Ishikawa (cell line): ENCODE results near the gene PLA2G7.

ENCODE experiments used
- CEBPB ChIP-seq: IDR thresholded peaks from 2 replicates; pipeline ENCODE4 v1.6.1; 2012
- CREB1 ChIP-seq: IDR thresholded peaks from 2 replicates; pipeline ENCODE4 v1.6.1; 2012; ENCODE audit warnings: low read depth
- EGR1 ChIP-seq: IDR thresholded peaks from 2 replicates; pipeline ENCODE4 v1.6.1; 2012
- EP300 ChIP-seq: IDR thresholded peaks from 2 replicates; pipeline ENCODE4 v1.6.1; 2012; ENCODE audit warnings: borderline replicate concordance
- FOXM1 ChIP-seq: IDR thresholded peaks from 2 replicates; pipeline ENCODE4 v1.6.1; 2012; ENCODE audit warnings: low read depth, borderline replicate concordance
- NFIC ChIP-seq: IDR thresholded peaks from 2 replicates; pipeline ENCODE4 v1.6.1; 2012
- RAD21 ChIP-seq: IDR thresholded peaks from 2 replicates; pipeline ENCODE4 v1.6.1; 2012; ENCODE audit warnings: low read depth
- TAF1 ChIP-seq: IDR thresholded peaks from 2 replicates; pipeline ENCODE4 v1.6.1; 2012; ENCODE audit warnings: low read depth, mild to moderate bottlenecking
- TCF12 ChIP-seq: IDR thresholded peaks from 2 replicates; pipeline ENCODE4 v1.6.1; 2012; ENCODE audit warnings: low read depth
- TEAD4 ChIP-seq: IDR thresholded peaks from 2 replicates; pipeline ENCODE4 v1.6.1; 2012
- YY1 ChIP-seq: IDR thresholded peaks from 2 replicates; pipeline ENCODE4 v1.6.1; 2012; ENCODE audit warnings: low read depth
- ZBTB7A ChIP-seq: IDR thresholded peaks from 2 replicates; pipeline ENCODE4 v1.6.1; 2012; ENCODE audit warnings: low read depth
- TF ChIP-seq, protein P1 (sequence below): IDR thresholded peaks from 2 replicates; pipeline ENCODE4 v1.6.1; 2012
- TF ChIP-seq, protein P2 (sequence below): IDR thresholded peaks from 2 replicates; pipeline ENCODE4 v1.6.1; 2012; ENCODE audit warnings: low read depth, mild to moderate bottlenecking
- TF ChIP-seq, protein P3 (sequence below): IDR thresholded peaks from 2 replicates; pipeline ENCODE4 v1.6.1; 2012

PLA2G7 gene

DNA sequence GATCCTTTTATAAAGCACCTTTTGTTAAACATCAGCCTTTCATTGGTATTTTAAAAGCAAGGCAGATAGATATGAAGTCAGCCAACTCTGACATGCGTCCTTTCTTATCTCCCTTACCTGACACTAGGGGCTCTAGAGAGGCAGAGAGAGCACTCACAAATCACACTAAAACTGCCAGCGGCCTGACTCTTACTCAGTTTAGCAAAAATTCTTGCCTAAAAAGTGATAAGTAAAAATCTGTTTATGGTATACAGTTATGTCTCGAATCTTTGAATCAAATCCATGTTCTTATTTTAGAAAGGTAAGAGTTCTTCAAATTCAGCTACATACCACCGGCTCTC, 57.9 kb downstream of the PLA2G7 start:
- TF ChIP-seq, protein P1, sequence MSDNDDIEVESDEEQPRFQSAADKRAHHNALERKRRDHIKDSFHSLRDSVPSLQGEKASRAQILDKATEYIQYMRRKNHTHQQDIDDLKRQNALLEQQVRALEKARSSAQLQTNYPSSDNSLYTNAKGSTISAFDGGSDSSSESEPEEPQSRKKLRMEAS, result no peak
- peak; percentile 17; the same call in 1 of the 2 replicates for TF ChIP-seq RAD21

DNA sequence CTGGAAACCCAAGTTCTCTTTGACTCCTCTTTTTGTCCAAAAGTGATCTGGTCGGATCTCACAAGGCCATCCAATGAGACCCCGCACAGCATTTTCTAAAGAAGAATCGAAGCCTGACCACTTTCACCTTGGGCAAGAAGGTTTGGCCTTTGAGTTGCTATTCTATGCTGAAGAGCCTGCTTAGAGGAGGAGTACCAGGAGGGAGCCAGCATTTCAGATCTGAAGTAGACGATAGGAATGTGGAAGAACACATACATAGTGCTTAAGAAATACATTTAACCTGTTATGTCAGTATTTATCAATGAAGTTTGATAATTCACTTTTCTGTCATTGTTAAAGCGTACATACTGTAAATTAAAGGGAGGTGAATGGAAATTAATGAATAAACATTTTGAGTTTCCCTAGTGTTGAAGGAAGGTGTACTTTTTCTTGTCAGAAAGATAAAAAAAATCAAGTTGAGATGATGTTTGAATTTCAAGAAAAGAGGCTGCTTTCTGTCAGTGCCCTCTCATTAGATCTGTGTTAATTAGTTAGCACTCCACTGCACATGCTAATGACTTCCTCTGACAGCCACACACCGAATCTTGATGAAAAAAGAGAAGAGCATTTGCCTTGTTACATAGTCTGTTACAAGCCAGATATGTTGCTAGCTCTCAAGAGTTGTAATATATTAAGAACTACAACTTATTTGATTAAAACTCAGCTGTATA, 58.4 kb downstream of the PLA2G7 start:
- TF ChIP-seq NFIC (no peak), CREB1 (no peak), TAF1 (no peak), TEAD4 (no peak), CEBPB (no peak), ZBTB7A (no peak), YY1 (no peak), FOXM1 (no peak), EGR1 (no peak)
- TF ChIP-seq, protein P2, sequence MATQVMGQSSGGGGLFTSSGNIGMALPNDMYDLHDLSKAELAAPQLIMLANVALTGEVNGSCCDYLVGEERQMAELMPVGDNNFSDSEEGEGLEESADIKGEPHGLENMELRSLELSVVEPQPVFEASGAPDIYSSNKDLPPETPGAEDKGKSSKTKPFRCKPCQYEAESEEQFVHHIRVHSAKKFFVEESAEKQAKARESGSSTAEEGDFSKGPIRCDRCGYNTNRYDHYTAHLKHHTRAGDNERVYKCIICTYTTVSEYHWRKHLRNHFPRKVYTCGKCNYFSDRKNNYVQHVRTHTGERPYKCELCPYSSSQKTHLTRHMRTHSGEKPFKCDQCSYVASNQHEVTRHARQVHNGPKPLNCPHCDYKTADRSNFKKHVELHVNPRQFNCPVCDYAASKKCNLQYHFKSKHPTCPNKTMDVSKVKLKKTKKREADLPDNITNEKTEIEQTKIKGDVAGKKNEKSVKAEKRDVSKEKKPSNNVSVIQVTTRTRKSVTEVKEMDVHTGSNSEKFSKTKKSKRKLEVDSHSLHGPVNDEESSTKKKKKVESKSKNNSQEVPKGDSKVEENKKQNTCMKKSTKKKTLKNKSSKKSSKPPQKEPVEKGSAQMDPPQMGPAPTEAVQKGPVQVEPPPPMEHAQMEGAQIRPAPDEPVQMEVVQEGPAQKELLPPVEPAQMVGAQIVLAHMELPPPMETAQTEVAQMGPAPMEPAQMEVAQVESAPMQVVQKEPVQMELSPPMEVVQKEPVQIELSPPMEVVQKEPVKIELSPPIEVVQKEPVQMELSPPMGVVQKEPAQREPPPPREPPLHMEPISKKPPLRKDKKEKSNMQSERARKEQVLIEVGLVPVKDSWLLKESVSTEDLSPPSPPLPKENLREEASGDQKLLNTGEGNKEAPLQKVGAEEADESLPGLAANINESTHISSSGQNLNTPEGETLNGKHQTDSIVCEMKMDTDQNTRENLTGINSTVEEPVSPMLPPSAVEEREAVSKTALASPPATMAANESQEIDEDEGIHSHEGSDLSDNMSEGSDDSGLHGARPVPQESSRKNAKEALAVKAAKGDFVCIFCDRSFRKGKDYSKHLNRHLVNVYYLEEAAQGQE, result no peak
- TF ChIP-seq, protein P3, sequence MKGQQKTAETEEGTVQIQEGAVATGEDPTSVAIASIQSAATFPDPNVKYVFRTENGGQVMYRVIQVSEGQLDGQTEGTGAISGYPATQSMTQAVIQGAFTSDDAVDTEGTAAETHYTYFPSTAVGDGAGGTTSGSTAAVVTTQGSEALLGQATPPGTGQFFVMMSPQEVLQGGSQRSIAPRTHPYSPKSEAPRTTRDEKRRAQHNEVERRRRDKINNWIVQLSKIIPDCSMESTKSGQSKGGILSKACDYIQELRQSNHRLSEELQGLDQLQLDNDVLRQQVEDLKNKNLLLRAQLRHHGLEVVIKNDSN, result no peak
- TF ChIP-seq, protein P1, result no peak

DNA sequence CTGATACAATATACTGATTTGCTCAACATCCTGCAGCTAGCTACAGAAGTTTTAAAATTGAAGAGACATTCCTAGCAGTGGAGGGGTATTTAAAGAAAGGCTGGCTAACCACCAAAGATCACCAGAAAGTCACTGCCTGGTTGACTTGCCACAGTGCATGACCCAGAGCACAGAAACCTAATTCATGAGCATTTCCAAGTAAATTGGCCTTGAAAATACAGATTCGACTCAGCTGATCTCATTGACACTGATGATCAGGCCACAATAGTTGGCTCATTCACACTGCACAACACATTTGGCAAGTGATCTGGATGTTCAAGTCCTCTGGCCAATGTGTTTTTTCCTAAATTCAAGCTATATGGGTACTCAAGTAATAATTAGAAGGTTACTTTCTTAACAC, 60.8 kb downstream of the PLA2G7 start:
- TF ChIP-seq NFIC (no peak), CREB1 (no peak), RAD21 (no peak), TCF12 (no peak), ZBTB7A (no peak), TEAD4 (no peak), FOXM1 (no peak)
- TF ChIP-seq, protein P3, result no peak
- TF ChIP-seq, protein P2, result no peak
- TF ChIP-seq, protein P1, result no peak

DNA sequence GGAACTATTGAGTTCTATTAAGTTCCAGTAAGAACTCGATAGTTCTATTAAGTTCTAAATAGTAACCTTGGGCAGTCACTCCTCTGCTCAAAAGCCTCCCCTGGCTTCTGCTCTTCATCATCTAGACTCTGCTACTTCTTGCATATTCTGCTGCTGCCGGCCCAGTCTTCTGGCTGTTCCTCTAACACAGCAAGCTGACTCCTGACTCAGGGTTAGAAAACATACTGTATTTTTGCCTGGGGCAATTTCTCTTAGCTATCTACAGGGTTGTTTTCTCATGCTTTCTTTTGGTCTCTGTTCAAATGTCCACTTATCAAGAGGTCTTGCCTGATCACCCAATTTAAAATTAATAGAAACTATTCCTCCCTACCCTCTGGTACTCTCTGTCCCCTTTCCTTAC, 67.8 kb downstream of the PLA2G7 start:
- TF ChIP-seq YY1 (no peak), ZBTB7A (no peak), TAF1 (no peak), TEAD4 (no peak), CREB1 (no peak), TCF12 (no peak), CEBPB (no peak)

DNA sequence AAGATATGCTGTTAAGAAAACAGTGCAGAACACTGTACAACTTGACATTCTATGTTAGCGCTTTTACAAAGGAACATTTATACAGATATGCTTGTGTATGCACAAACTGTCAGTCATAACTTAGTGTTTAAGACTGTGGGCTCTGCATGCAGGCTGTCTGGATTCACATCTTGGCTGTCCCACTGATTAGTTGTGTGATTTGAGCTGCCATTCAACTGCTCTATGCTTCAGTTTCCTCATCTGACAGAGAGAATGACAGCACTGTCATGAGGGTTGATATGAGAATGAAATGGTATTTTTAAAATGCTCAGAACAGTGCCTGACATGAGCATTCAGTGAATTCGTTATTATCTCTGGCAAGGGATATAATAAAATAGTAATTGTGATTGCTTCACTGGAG, 73.7 kb downstream of the PLA2G7 start:
- TF ChIP-seq NFIC, result no peak
- no peak for TF ChIP-seq EP300
- no peak for TF ChIP-seq YY1
- no peak for TF ChIP-seq TCF12
- no peak for TF ChIP-seq TEAD4
- TF ChIP-seq CREB1, result no peak
- TF ChIP-seq, protein P3, result no peak
- TF ChIP-seq, protein P1, result no peak
- no peak for TF ChIP-seq FOXM1
- TF ChIP-seq CEBPB, result no peak
- no peak for TF ChIP-seq EGR1
- no peak for TF ChIP-seq RAD21
- TF ChIP-seq ZBTB7A, result no peak
- TF ChIP-seq TAF1, result no peak
- TF ChIP-seq, protein P2, result no peak
